ENCODE measurements around the gene SETD7. TPM values are rescaled to one million over a fixed set of nuclear protein-coding genes. Genes with fewer than 3 reads are reported as not detected.
A peak's percentile ranks its signal among the peaks of the same experiment; 100 is the strongest.
"Not testable (repeated sequence)": the region's sequence is repeated elsewhere in the genome, so short reads cannot be mapped to it uniquely, and the experiment has no call there.

Gene SETD7
- total RNA-seq, 2 donors from 2014 or later: 51.8 to 69.5 TPM

- no peaks in the 10 kb centered on the region for H3K27me3 ChIP-seq
- peak overlapping the region; percentile 78 to 94 for H3K4me3 ChIP-seq
- DNase-seq (ENCODE audit: low spot score): peak; percentile 98
- no peaks in the 10 kb centered on the region for H3K9me3 ChIP-seq
- TF ChIP-seq CTCF (IDR thresholded peaks at IDR 0.05): peak in 1 of 2 donors; percentile 28
- H3K27ac ChIP-seq: peak overlapping the region; percentile 96
- H3K36me3 ChIP-seq: no peaks in the 10 kb centered on the region
- peaks cover 0 to 51% of the 10 kb centered on the region in 2 donors for H3K4me1 ChIP-seq
Observed at GRCh38 chr4:139453371-139454110, 102.5 kb downstream of the SETD7 start.

DNA sequence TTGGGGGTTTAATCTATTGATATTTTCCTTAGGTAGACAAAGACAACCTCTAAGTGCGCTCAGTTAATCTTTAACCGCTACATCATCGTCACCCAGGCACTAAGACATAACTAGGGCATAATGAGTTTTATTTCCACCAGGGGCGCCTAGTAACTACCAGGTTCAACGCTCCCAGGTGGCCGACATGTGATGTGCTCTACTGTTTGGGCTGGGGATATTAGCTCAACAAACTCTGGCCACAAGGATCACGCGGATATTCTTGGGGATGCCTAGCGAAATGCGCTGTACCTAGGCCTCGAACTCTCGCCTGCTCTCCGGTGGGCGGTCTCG, 103.0 kb downstream of the SETD7 start:
- TF ChIP-seq CTCF (IDR thresholded peaks at IDR 0.05): no peak
- H3K27ac ChIP-seq: peak overlapping the region; percentile 96
- H3K9me3 ChIP-seq: no peaks in the 10 kb centered on the region
- DNase-seq (ENCODE audit: low spot score): no peak
- H3K4me1 ChIP-seq: peaks cover 0 to 46% of the 10 kb centered on the region in 2 donors
- no peaks in the 10 kb centered on the region for H3K27me3 ChIP-seq
- no peaks in the 10 kb centered on the region for H3K36me3 ChIP-seq
- H3K4me3 ChIP-seq: peak overlapping the region; percentile 78 to 94

- H3K36me3 ChIP-seq: no peaks in the 10 kb centered on the region
- H3K4me3 ChIP-seq: no peak overlapping the region
- H3K27ac ChIP-seq: peak overlapping the region in 1 of 2 donors; percentile 96
- DNase-seq (ENCODE audit: low spot score): no peak
- no peaks in the 10 kb centered on the region for H3K27me3 ChIP-seq
- H3K9me3 ChIP-seq: no peaks in the 10 kb centered on the region
- no peak for TF ChIP-seq CTCF (IDR thresholded peaks at IDR 0.05)
- H3K4me1 ChIP-seq: peaks cover 0 to 36% of the 10 kb centered on the region in 2 donors
Observed at GRCh38 chr4:139451997-139452396, 104.0 kb downstream of the SETD7 start.

DNA sequence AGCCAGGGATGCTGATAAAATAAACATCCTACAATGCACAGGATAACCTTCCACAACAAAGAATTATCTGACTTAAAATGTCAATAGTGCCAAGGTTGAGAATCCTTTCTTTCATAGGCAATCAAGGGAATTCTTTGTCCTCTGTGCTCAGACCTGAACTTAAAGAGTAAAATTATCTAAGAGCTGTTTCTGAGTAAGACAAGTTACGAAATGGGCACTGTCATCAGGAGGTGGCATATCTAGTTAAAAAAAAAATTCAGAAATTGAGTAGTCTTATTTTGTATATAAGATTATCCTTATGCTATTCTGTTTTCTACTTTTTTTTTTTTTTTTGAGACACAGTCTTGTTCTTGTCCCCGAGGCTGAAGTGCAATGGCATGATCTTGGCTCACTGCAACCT, 105.4 kb downstream of the SETD7 start:
- H3K4me1 ChIP-seq: peaks cover 0 to 21% of the 10 kb centered on the region in 2 donors
- H3K9me3 ChIP-seq: no peaks in the 10 kb centered on the region
- no peak for TF ChIP-seq CTCF (IDR thresholded peaks at IDR 0.05)
- no peak overlapping the region for H3K27ac ChIP-seq
- no peak overlapping the region for H3K4me3 ChIP-seq
- no peaks in the 10 kb centered on the region for H3K27me3 ChIP-seq
- DNase-seq (ENCODE audit: low spot score): no peak
- H3K36me3 ChIP-seq: no peaks in the 10 kb centered on the region

GRCh38 chr4:139447078-139447477, 108.9 kb downstream of the SETD7 start:
- DNase-seq (ENCODE audit: low spot score); H3K36me3 ChIP-seq; H3K9me3 ChIP-seq; H3K27me3 ChIP-seq; H3K4me1 ChIP-seq; H3K27ac ChIP-seq; H3K4me3 ChIP-seq: not testable (repeated sequence)

Other genes with a start within 250 kb of the SETD7 start
- gene RAB33B, start 102.1 kb downstream of the SETD7 start, total RNA-seq: 1 to 10 TPM; 7.1 to 8.5 TPM
- gene MGST2, start 109.6 kb upstream of the SETD7 start, total RNA-seq: 100 to 1,000 TPM in 1 of 2 donors, 10 to 100 TPM in 1; 77.4 to 129 TPM